Tibial nerve (tissue), 4 donors: ENCODE results near the gene IKZF4. TPM values are rescaled to one million over a fixed set of nuclear protein-coding genes. Genes with fewer than 3 reads are reported as not detected.
A peak's percentile ranks its signal among the peaks of the same experiment; 100 is the strongest.
"Not testable (repeated sequence)": the region's sequence is repeated elsewhere in the genome, so short reads cannot be mapped to it uniquely, and the experiment has no call there.

Experiments used
- DNase-seq, 2 donors: peaks; one replicate each; pipeline ENCODE4 v3.0.0-alpha.2; 2019; ENCODE audit warnings: low spot score in 2 of 2
- H3K27ac ChIP-seq, 4 donors: fragments of 200-600 bp; sonication (generic) in 3 of 4; one replicate each; pipeline ENCODE4 v1.5.1; 2017 to 2019; ENCODE audit warnings: mild to moderate bottlenecking in 1 of 4
- H3K27me3 ChIP-seq, 2 donors: fragments of 200-600 bp; sonication (generic) in 1 of 2; one replicate each; pipeline versions ENCODE4 v1.5.1 to v1.6.0; 2017 to 2019
- H3K36me3 ChIP-seq, 3 donors: fragments of 200-600 bp; sonication (generic); one replicate each; pipeline ENCODE4 v1.5.1; 2018 to 2019
- H3K4me1 ChIP-seq, 4 donors: fragments of 200-600 bp; sonication (generic) in 3 of 4; one replicate each; pipeline ENCODE4 v1.5.1; 2017 to 2019
- H3K4me3 ChIP-seq, 4 donors: fragments of 200-600 bp; sonication (generic) in 3 of 4; one replicate each; pipeline ENCODE4 v1.5.1; 2017 to 2019; ENCODE audit warnings: mild to moderate bottlenecking in 1 of 4, moderate library complexity in 1 of 4
- H3K9me3 ChIP-seq, 4 donors: fragments of 200-600 bp; sonication (generic) in 3 of 4; one replicate each; pipeline ENCODE4 v1.5.1; 2017 to 2019
- EP300 ChIP-seq, 2 donors: sonication (generic); formaldehyde crosslinking; IDR thresholded peaks; one replicate each; pipeline ENCODE4 v1.6.1; 2017; ENCODE audit warnings: antibody characterized with exemption in 2 of 2, mild to moderate bottlenecking in 1 of 2
- POLR2A ChIP-seq, 2 donors: fragments of 450-650 bp; IDR thresholded peaks; one replicate each; pipeline ENCODE4 v1.6.1; 2017; ENCODE audit warnings: antibody characterized with exemption in 2 of 2, mild to moderate bottlenecking in 2 of 2, moderate library complexity in 2 of 2
- whole genome bisulfite sequencing, 2 donors: methylation state at CpG; one replicate each; pipeline ENCODE4 v1.1.5; 2018; 5-methylcytosine and 5-hydroxymethylcytosine counted together
- total RNA-seq, 4 donors: library from RNA; depleted of rRNA; stranded (reverse); fragments of >200 nt; gene quantifications; one replicate each; pipeline ENCODE4 v1.1.0, GENCODE V29; 2016
- TF ChIP-seq, protein P1 (sequence below), 5 experiments: fragments of 200-600 bp in 3 of 5; fragments of 450-650 bp in 2 of 5; sonication (generic) in 3 of 5; IDR thresholded peaks; one replicate each; pipeline ENCODE4 v1.5.1; 2016 to 2019; ENCODE audit warnings: antibody characterized with exemption in 5 of 5, mild to moderate bottlenecking in 3 of 5, moderate library complexity in 2 of 5

The IKZF4 gene
- total RNA-seq, 4 donors from 2014 or later: 3.8 to 9.6 (median 6.4) TPM

DNA sequence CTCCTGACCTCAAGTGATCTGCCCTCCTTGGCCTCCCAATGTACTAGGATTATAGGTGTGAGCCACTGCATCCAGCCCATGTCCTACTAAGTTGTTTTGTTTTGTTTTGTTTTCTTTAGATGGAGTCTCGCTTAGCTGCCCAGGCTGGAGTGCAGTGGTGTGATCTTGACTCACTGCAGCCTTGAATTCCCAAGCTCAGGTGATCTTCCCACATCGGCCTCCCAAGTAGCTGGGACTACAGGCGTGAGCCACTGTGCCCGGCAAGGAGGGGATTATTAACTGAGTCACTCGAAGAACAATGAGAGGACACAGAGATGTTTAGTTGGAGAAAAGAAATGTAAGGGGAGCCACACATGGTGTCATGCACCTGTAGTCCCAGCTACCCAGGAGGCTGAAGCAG, 41.1 kb downstream of the IKZF4 start:
- Histone ChIP-seq H3K4me1 (no peaks in the 10 kb centered on the region), H3K36me3 (no peaks in the 10 kb centered on the region), H3K27me3 (no peaks in the 10 kb centered on the region), H3K27ac (no peak overlapping the region), H3K9me3 (no peaks in the 10 kb centered on the region), H3K4me3 (no peak overlapping the region)
- DNase-seq: no peak
- WGBS, 2 donors: 61 to 72% methylated on average over 5 of the region's 5 CpGs
- TF ChIP-seq POLR2A (IDR thresholded peaks at IDR 0.05): no peak
- TF ChIP-seq EP300 (IDR thresholded peaks at IDR 0.05): no peak
- TF ChIP-seq, protein P1, sequence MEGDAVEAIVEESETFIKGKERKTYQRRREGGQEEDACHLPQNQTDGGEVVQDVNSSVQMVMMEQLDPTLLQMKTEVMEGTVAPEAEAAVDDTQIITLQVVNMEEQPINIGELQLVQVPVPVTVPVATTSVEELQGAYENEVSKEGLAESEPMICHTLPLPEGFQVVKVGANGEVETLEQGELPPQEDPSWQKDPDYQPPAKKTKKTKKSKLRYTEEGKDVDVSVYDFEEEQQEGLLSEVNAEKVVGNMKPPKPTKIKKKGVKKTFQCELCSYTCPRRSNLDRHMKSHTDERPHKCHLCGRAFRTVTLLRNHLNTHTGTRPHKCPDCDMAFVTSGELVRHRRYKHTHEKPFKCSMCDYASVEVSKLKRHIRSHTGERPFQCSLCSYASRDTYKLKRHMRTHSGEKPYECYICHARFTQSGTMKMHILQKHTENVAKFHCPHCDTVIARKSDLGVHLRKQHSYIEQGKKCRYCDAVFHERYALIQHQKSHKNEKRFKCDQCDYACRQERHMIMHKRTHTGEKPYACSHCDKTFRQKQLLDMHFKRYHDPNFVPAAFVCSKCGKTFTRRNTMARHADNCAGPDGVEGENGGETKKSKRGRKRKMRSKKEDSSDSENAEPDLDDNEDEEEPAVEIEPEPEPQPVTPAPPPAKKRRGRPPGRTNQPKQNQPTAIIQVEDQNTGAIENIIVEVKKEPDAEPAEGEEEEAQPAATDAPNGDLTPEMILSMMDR (IDR thresholded peaks at IDR 0.05): no peak

DNA sequence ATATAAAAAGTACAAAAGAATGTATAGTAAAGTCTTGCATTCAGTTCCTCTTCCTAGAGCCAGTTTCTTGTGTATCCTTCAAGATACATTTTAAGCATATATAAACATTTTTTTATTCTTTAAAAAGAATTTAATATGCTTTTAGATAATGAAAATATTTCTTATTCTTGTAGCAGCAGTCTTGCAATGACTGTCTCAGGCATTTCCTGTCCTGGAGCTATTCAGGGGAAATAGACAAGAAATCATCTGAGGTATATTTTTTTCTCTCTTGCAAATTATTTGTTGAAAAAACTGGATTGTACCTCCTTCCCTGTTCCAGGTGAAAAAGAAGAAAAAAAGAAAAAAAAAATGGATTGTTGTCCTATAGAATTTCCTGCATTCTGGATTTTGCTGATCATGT, 42.2 kb downstream of the IKZF4 start:
- H3K4me3 ChIP-seq: no peak overlapping the region
- TF ChIP-seq EP300 (IDR thresholded peaks at IDR 0.05) (no peak), POLR2A (IDR thresholded peaks at IDR 0.05) (no peak)
- TF ChIP-seq, protein P1 (IDR thresholded peaks at IDR 0.05): no peak
- H3K4me1 ChIP-seq: no peaks in the 10 kb centered on the region
- H3K36me3 ChIP-seq: no peaks in the 10 kb centered on the region
- H3K27ac ChIP-seq: no peak overlapping the region
- no peaks in the 10 kb centered on the region for H3K27me3 ChIP-seq
- DNase-seq: no peak
- H3K9me3 ChIP-seq: no peaks in the 10 kb centered on the region

DNA sequence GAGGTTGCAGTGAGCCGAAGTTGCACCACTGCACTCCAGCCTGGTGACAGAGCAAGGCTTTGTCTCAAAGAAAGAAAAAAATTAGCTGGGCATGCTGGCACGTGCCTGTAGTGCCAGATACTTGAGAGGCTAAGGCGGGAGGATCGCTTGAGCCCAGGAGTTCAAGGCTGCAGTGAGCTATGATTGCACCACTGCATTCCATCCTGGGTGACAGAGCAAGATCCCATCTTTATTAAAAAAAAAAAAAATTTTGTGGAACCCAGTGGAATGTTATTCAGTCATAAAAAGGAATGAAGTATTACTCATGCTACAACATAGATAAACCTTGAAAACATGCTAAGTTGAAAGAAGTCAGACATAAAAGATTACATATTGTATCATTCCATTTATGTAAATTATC, 50.8 kb downstream of the IKZF4 start:
- Histone ChIP-seq H3K27me3 (no peaks in the 10 kb centered on the region), H3K36me3 (no peaks in the 10 kb centered on the region)
- WGBS, 2 donors: 56 to 61% methylated on average over 4 of the region's 4 CpGs

DNA sequence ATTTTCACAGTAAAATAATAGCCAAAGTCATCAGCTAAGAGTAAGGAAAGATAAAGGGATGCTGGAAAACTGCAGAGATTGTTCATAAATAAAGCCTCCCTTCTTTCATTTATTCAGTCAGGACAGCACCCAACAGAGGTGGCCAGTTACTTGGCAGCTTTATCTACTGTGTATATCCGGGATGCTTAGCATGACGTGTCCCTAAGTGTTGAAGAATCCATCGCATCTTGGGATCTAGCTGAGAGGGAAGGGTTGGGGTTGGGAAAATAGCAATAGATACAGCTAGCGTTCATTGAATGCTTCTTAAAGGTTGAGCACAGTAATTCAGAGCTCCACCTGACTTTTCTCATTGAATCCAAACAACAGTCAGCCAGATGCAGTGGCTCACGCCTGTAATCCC, 53.6 kb downstream of the IKZF4 start:
- DNase-seq: no peak
- Histone ChIP-seq H3K9me3 (no peaks in the 10 kb centered on the region), H3K4me1 (peaks cover 0 to 11% (median 5%) of the 10 kb centered on the region in 4 donors), H3K27me3 (no peaks in the 10 kb centered on the region), H3K36me3 (no peaks in the 10 kb centered on the region), H3K27ac (no peak overlapping the region), H3K4me3 (no peak overlapping the region)
- 86% methylated on average over 5 of the region's 5 CpGs for WGBS, 2 donors
- no peak for TF ChIP-seq POLR2A (IDR thresholded peaks at IDR 0.05)
- TF ChIP-seq, protein P1 (IDR thresholded peaks at IDR 0.05): no peak
- no peak for TF ChIP-seq EP300 (IDR thresholded peaks at IDR 0.05)

More for the DNA sequence above, 50.8 kb downstream of the IKZF4 start:
- H3K27ac ChIP-seq: no peak overlapping the region
- H3K9me3 ChIP-seq: no peaks in the 10 kb centered on the region
- H3K4me3 ChIP-seq: no peak overlapping the region
- no peak for TF ChIP-seq EP300 (IDR thresholded peaks at IDR 0.05)
- no peaks in the 10 kb centered on the region for H3K4me1 ChIP-seq
- DNase-seq: no peak

DNA sequence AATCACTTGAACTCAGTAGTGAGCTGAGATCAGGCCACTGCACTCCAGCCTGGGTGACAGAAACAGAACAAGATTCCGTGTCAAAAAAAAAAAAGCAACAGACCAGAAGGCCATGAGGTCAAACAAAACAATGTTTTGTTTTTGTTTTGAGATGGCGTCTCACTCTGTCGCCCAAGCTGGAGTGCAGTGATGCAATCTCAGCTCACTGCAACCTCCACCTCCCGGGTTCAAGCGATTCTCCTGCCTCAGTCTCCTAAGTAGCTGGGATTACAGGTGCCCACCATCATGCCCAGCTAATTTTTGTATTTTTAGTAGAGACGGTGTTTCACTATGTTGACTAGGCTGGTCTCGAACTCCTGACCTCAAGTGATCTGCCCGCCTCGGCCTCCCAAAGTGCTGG, 57.1 kb downstream of the IKZF4 start:
- H3K4me3 ChIP-seq, H3K27me3 ChIP-seq, H3K9me3 ChIP-seq, H3K36me3 ChIP-seq, DNase-seq: not testable (repeated sequence)
- H3K4me1 ChIP-seq: peaks cover 0 to 21% (median 9%) of the 10 kb centered on the region in 4 donors
- WGBS, 2 donors: 66 to 68% methylated on average over 9 of the region's 9 CpGs
- peak overlapping the region in 2 of 4 donors; percentile 94 to 95 for H3K27ac ChIP-seq

DNA sequence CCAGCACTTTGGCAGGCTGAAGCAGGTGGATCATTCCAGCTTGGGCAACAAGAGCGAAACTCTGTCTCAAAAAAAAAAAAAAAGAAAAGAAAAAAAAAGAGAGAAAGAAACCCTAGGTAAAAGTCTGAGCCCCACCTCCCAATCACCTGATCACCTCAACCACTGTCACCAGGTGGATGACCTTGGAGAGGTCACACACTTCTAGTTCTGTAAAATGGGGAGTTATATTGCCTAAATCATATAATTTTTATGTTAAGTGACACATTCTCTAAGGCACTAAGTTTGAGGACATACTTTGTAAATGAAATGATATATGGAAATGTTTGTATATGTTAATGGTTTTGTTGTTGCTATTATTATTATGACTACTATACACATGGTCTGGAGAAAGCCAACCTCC, 57.6 kb downstream of the IKZF4 start:
- Histone ChIP-seq H3K9me3 (no peaks in the 10 kb centered on the region), H3K27ac (peak overlapping the region; percentile 43 to 95 (median 93)), H3K4me3 (peak overlapping the region in 2 of 4 donors; percentile 64 to 69), H3K36me3 (no peaks in the 10 kb centered on the region), H3K27me3 (no peaks in the 10 kb centered on the region), H3K4me1 (peaks cover 0 to 21% (median 9%) of the 10 kb centered on the region in 4 donors)
- TF ChIP-seq, protein P1 (IDR thresholded peaks at IDR 0.05): no peak
- no peak for TF ChIP-seq EP300 (IDR thresholded peaks at IDR 0.05)
- TF ChIP-seq POLR2A (IDR thresholded peaks at IDR 0.05): no peak
- no peak for DNase-seq
- WGBS, 2 donors: 89 to 100% methylated on average over 1 of the region's 1 CpG
